Natural killer cell treated with Interleukin-12 subunit alpha and Interleukin-12 subunit beta and Interleukin-15 and Interleukin-18, amount 100 ng/mL, for 72 hours (primary cell): ENCODE measurements around the gene GHRL. TPM values are rescaled to one million over a fixed set of nuclear protein-coding genes. Genes with fewer than 3 reads are reported as not detected.
"Not testable (repeated sequence)": the region's sequence is repeated elsewhere in the genome, so short reads cannot be mapped to it uniquely, and the experiment has no call there.

Source experiments
- ATAC-seq, 2 donors: fragments of 150-1000 bp; cut with Tn5 transposase in 1 of 2; sonication (Bioruptor Pico), chemical (Tn5 transposase) in 1 of 2; 2 replicates each; pipeline ENCODE4 v1.10.0; 2021
- DNase-seq: peaks from one replicate; pipeline ENCODE4 v3.0.0; 2022; ENCODE audit warnings: low spot score
- H3K27ac Mint-ChIP-seq, 2 donors: 1 replicate in 1 of 2; 2 replicates in 1 of 2; pipeline ENCODE4 v1.8.0; 2022; ENCODE audit warnings: mixed read lengths in 2 of 2, mild to moderate bottlenecking in 1 of 2, moderate library complexity in 1 of 2
- H3K27me3 Mint-ChIP-seq, 2 donors: 1 replicate in 1 of 2; 2 replicates in 1 of 2; pipeline ENCODE4 v1.8.0; 2022; ENCODE audit warnings: mixed read lengths in 2 of 2
- H3K36me3 Mint-ChIP-seq: one replicate; pipeline ENCODE4 v1.8.0; 2022; ENCODE audit warnings: mixed read lengths
- H3K4me1 Mint-ChIP-seq, 2 donors: 1 replicate in 1 of 2; 2 replicates in 1 of 2; pipeline ENCODE4 v1.8.0; 2022; ENCODE audit warnings: low read depth in 2 of 2, mixed read lengths in 2 of 2, mild to moderate bottlenecking in 1 of 2
- H3K4me3 Mint-ChIP-seq: one replicate; pipeline ENCODE4 v1.8.0; 2022; ENCODE audit warnings: mixed read lengths
- H3K9me3 Mint-ChIP-seq: 2 replicates; pipeline ENCODE4 v1.8.0; 2022; ENCODE audit warnings: mixed read lengths
- total RNA-seq, 2 donors: library from RNA; stranded (reverse); gene quantifications; one replicate each; pipeline ENCODE4 v1.2.3, GENCODE V29; 2022

Gene GHRL
- total RNA-seq, 2 donors from 2014 or later: 0.69 to 0.78 TPM

DNA sequence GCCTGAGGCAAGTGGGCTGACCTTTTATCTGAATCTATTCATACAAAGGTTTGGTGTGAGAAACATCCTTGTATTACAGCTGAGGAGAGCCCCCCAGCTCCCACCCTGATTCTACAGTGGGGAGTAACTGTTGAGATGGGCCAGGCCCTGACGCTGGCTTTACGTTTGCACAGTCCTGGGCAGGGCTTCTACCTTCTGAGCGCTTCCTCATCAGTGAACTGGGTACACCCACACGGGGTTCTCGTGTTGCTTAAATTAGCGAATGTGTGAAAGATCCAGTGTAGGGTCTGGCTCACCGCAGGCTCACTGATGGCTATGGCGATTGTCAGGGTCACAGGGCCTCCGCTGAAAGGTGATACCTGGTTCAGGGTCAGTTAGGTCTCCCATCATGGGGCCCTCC lies 7.3 kb upstream of the GHRL start:
- H3K27ac Mint-ChIP-seq: peak overlapping the region; percentile 66 to 85

DNA sequence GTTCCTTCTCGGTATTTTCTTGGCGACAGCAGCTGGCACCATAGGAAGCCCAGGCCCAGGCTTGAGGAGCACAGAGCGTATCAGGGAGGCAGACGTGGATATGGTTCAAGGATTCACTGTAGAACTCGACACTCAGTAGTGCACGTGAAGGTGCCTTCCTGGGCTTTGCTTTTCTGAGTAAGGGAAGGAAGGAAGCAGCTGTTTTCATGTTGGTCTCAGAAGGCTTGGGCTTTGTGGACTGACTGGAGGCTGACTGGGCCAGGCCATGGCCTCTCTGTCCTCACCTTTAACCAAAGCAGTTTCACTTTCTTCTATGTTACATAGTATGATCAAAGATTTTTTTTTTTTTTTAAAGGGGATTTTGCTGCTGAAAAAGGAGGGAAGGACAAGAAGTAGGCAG lies 6.9 kb upstream of the GHRL start:
- peak overlapping the region; percentile 66 to 85 for H3K27ac Mint-ChIP-seq
- peak; percentile 79 to 82 for ATAC-seq
- DNase-seq: peak; percentile 53
- no peaks in the 10 kb centered on the region for H3K9me3 Mint-ChIP-seq
- peaks cover 14 to 15% of the 10 kb centered on the region in 2 donors for H3K4me1 Mint-ChIP-seq
- H3K27me3 Mint-ChIP-seq: no peaks in the 10 kb centered on the region
- H3K4me3 Mint-ChIP-seq: peak overlapping the region; percentile 21
- peaks cover 15% of the 10 kb centered on the region for H3K36me3 Mint-ChIP-seq

More for the DNA sequence above, 7.3 kb upstream of the GHRL start:
- Mint-ChIP-seq H3K4me1 (peaks cover 14 to 15% of the 10 kb centered on the region in 2 donors), H3K9me3 (no peaks in the 10 kb centered on the region), H3K36me3 (peaks cover 17% of the 10 kb centered on the region), H3K4me3 (no peak overlapping the region), H3K27me3 (no peaks in the 10 kb centered on the region)
- peak; percentile 17 to 31 for ATAC-seq
- peak; percentile 25 for DNase-seq

DNA sequence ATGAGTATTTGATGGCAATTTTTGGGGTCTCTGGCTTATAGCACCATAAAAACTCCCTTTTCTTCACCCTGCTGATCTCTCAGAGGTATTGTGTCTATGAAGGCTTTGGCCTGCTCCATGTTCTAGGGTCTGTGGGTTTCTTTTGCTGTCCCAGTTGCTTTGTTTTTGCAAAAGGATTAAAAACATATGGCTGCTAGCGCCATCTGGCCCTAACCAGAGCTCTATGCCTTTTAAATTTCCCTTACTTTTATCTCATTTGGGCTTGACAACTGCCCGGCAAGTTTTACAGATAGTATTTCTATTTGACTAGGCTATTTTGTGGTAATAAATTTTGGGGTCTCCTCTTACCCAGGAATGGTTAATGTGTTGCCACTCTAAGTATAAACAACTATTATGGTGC lies 6.4 kb upstream of the GHRL start:
- Mint-ChIP-seq H3K4me3 (peak overlapping the region; percentile 21), H3K4me1 (peaks cover 18% of the 10 kb centered on the region in 2 donors), H3K9me3 (no peaks in the 10 kb centered on the region), H3K36me3 (peaks cover 15% of the 10 kb centered on the region), H3K27ac (peak overlapping the region; percentile 66 to 85), H3K27me3 (no peaks in the 10 kb centered on the region)
- ATAC-seq (no peak), DNase-seq (no peak)

DNA sequence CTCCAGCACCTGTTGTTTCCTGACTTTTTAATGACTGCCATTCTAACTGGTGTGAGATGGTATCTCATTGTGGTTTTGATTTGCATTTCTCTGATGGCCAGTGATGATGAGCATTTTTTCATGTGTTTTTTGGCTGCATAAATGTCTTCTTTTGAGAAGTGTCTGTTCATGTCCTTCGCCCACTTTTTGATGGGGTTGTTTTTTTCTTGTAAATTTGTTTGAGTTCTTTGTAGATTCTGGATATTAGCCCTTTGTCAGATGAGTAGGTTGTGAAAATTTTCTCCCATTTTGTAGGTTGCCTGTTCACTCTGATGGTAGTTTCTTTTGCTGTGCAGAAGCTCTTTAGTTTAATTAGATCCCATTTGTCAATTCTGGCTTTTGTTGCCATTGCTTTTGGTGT lies 5.3 kb upstream of the GHRL start:
- H3K36me3 Mint-ChIP-seq, H3K4me3 Mint-ChIP-seq, H3K27me3 Mint-ChIP-seq, ATAC-seq, DNase-seq, H3K9me3 Mint-ChIP-seq, H3K27ac Mint-ChIP-seq: not testable (repeated sequence)
- H3K4me1 Mint-ChIP-seq: peaks cover 21% of the 10 kb centered on the region in 2 donors

DNA sequence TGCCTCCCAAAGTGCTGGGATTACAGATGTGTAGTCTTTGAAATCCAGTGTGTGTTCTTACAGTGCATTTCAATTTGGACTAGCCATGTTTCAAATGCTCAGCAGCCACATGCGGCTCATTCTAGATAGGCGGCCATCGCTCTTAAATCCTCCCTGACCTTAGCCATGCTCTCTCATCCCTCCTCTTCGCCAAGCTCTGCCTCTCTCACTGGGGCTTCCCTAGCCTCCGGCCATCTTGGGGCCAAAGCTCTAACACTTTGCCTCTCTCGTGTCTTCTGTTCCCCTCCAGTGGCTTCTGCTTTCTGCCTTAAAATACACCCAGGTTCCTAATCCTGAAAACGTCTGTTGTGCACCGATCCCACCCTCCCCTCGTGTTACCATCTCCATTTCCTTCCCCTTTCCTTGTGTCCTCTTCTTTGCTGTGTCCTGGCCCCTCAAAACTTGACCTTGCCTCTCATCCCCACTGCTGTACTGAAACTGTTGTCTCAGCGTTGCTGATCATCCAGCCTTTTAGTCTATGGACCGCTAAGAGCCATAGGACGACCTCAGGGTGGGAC lies 1.4 kb upstream of the GHRL start:
- ATAC-seq: no peak
- no peak overlapping the region for H3K4me3 Mint-ChIP-seq
- peak overlapping the region in 1 of 2 donors; percentile 63 for H3K27ac Mint-ChIP-seq
- no peaks in the 10 kb centered on the region for H3K27me3 Mint-ChIP-seq
- no peaks in the 10 kb centered on the region for H3K9me3 Mint-ChIP-seq
- H3K4me1 Mint-ChIP-seq: peaks cover 22 to 25% of the 10 kb centered on the region in 2 donors
- H3K36me3 Mint-ChIP-seq: peaks cover 10% of the 10 kb centered on the region
- DNase-seq: no peak

DNA sequence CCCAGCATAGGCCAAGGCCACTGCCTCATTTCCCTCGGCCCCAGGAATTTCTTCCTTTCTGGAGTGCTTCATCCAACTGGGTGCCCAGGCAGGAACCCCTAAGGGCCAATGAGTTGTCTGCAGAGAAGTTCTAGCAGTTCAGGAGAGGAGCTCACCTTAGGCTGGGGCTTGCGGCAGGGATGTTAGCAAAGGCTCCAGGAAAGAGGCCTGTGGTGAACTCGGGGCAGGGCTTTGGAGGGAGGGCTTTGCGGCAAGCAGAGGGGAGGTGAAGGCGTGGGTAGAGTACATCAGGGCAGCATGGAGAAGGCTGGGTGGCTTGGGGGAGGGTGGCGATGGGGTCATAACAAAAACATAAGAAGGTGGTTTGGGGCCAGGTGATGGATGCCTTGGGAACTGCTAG lies 1.1 kb downstream of the GHRL start:
- peak overlapping the region; percentile 31 to 86 for H3K27ac Mint-ChIP-seq
- no peak for DNase-seq
- peaks cover 18 to 29% of the 10 kb centered on the region in 2 donors for H3K4me1 Mint-ChIP-seq
- H3K4me3 Mint-ChIP-seq: no peak overlapping the region
- no peaks in the 10 kb centered on the region for H3K9me3 Mint-ChIP-seq
- no peak for ATAC-seq
- peaks cover 10% of the 10 kb centered on the region for H3K36me3 Mint-ChIP-seq
- H3K27me3 Mint-ChIP-seq: no peaks in the 10 kb centered on the region

DNA sequence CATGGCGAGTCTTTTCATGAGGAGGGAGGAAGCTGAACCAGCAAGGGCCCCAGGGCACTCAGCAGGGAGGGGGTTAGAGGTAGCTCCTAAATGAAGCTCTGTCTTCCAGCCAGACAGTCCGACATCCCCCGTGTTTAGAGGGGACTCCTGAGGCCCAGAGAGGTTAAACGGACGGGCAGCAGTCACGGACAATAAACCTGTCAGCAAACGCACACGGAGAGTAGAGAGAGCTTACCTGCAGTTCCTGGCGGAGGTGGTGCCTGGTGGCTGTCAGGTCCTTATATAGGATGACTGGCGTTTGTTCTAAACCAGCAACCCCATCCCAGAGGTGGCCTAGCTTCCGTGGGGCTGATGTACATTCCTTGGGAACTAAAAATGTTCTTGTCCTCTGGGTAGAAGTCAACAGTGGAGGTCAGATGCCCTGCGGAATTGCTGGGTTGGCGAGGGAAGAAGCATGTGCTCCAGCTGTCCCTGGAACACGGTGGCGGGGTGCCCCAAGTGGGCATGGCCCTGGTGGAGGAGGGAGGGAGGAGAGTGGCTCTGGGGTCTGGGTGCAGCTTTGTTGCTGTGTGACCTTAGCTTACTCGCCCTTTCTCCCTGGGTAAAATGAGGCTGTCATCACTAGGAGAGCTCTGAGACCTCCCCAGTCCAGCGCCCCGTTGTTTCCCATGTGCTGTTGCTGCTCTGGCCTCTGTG lies 2.1 kb downstream of the GHRL start:
- Mint-ChIP-seq H3K27ac (no peak overlapping the region), H3K4me1 (peaks cover 18 to 28% of the 10 kb centered on the region in 2 donors), H3K9me3 (no peaks in the 10 kb centered on the region), H3K4me3 (no peak overlapping the region), H3K27me3 (no peaks in the 10 kb centered on the region), H3K36me3 (peaks cover 6% of the 10 kb centered on the region)
- ATAC-seq (no peak), DNase-seq (no peak)

DNA sequence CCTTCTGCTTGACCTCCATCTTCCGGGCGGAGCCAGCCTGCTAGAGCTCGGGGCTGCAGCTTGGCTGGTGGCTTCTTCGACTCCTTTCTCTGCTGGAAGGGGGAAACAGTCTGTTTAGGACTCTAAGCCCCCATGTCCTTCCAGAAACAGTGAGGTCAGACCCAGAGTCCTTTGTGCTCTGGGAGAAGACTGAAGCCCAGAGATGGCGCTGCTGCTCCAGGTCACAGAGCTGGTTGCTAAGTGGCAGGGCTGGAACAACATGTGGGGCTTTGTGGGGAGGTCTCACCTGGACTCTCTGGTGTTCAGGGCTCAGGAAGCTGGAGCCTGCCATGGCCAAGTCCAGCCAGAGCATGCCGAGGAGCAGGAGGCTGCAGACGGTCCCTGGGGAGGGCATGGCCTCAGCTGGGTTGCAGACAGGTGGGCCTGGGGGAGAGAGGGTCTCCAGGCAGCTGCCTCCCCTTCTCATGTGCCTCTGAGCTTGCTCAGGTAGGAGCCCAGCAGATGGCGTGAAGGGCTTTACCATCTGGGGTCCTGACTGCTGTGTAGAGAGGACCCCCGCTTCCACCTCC lies 2.9 kb downstream of the GHRL start:
- H3K4me1 Mint-ChIP-seq: peaks cover 23 to 36% of the 10 kb centered on the region in 2 donors
- peaks cover 6% of the 10 kb centered on the region for H3K36me3 Mint-ChIP-seq
- no peaks in the 10 kb centered on the region for H3K27me3 Mint-ChIP-seq
- H3K4me3 Mint-ChIP-seq: no peak overlapping the region
- no peak overlapping the region for H3K27ac Mint-ChIP-seq
- DNase-seq (no peak), ATAC-seq (no peak)
- no peaks in the 10 kb centered on the region for H3K9me3 Mint-ChIP-seq

DNA sequence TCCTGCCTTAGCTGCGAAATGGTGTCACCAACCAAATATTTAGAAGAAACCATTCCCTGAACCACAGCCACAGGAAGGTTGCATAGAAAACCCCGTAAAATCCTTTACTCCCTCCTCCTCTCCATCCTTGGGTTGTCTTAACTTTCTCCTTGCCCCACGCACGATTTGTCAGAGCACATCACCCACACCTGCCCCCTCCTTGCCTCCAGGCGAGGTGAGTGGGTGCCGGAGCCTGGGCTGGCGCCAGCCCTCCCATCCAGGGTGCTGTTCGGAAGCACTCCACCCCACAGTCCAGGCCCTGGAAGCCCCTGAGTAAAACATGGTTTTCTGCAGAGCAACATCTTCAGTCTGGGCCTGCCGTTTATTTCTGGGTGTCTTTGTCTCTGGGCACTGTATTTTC lies 3.7 kb downstream of the GHRL start:
- no peaks in the 10 kb centered on the region for H3K27me3 Mint-ChIP-seq
- no peaks in the 10 kb centered on the region for H3K9me3 Mint-ChIP-seq
- DNase-seq: no peak
- H3K36me3 Mint-ChIP-seq: peaks cover 6% of the 10 kb centered on the region
- ATAC-seq: no peak
- no peak overlapping the region for H3K4me3 Mint-ChIP-seq
- peaks cover 26 to 40% of the 10 kb centered on the region in 2 donors for H3K4me1 Mint-ChIP-seq
- no peak overlapping the region for H3K27ac Mint-ChIP-seq

DNA sequence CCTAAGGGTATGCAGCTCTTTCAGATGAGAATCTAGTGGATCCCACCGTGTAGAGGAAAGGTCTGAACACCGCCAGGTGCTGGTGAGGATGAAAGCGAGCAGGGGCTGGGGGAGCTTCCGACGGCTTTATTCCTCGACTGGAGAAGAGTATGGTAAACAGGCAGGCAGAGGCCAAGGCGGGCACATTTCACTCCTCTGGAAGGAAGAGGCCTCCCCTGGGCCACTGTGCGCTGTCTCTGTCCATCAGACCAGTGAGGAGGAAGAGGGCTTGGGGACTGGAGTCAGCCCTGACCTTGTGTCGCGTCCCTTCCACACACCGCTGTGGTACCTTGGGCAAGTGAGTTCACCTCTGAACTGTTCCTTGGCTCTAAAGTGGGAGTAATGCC lies 4.2 kb downstream of the GHRL start:
- Mint-ChIP-seq H3K27ac (no peak overlapping the region), H3K9me3 (no peaks in the 10 kb centered on the region), H3K4me1 (peaks cover 26 to 42% of the 10 kb centered on the region in 2 donors), H3K36me3 (peaks cover 6% of the 10 kb centered on the region), H3K4me3 (no peak overlapping the region), H3K27me3 (no peaks in the 10 kb centered on the region)
- ATAC-seq (no peak), DNase-seq (no peak)

DNA sequence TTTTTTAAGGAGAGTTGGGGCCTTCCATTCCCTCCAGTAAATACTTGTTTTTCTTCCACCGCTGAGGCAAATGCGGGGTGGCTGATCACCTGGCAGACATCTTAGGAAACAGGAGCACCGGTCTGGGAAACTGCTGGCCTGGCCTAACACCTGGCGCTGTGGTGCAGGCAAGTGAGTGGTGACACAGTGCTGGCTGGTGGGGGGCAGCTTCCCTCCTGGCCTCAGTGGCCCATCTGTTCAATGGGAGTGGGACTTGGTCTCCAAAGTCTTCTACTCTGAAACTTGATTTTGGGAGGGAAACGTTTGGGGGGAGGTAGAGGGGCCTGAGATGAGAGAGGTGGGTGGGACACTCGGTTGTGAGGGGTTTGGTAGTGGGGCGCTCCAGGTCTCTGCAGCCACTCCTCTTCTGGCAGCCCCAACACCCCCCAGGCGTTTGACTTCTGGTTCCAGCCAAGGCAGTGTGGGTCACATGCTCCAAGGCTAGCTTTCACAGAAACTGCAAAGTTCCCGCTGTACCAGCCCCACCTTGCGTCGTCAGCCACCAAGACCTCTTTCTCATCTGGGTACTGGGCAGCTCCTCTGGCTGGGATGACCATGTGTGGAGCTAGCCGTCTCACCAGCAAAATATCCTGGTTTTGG lies 4.7 kb downstream of the GHRL start:
- peaks cover 6% of the 10 kb centered on the region for H3K36me3 Mint-ChIP-seq
- DNase-seq (no peak), ATAC-seq (no peak)
- H3K4me1 Mint-ChIP-seq: peaks cover 26 to 42% of the 10 kb centered on the region in 2 donors
- no peak overlapping the region for H3K4me3 Mint-ChIP-seq
- no peak overlapping the region for H3K27ac Mint-ChIP-seq
- H3K9me3 Mint-ChIP-seq: no peaks in the 10 kb centered on the region
- no peaks in the 10 kb centered on the region for H3K27me3 Mint-ChIP-seq

DNA sequence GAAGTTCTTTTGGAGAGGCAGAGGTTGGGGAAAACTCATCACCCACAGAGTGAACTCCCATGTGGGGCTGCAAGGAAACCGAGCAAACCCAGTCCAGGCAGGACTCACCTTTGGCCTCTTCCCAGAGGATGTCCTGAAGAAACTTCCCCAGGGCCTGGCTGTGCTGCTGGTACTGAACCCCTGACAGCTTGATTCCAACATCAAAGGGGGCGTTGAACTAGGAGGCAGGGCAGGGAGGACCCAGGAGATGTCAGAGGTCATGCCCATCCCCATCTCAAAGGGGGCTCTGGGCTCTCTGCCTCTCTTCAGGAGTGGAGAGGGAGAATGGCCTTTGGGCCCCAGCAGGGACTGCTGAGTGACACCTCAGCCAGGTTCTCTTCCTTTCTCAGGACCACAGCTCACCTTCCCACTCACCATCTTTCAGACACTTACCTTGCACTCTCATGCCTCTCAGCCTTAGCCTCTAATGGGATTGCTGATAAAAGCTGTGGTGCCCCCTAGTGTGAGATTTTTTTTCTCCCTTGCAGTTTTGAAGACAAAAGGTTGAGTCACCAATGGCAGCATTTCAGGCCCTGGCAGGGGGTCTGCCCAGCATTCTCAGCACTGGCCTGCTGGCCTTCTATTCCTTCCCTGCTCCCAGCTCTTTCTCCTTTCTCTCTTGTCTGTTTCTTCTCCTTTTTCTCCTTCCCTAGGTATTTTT lies 6.0 kb downstream of the GHRL start:
- H3K4me3 Mint-ChIP-seq: no peak overlapping the region
- ATAC-seq (peak in 1 of 2 donors; percentile 4), DNase-seq (no peak)
- H3K36me3 Mint-ChIP-seq: peaks cover 11% of the 10 kb centered on the region
- no peaks in the 10 kb centered on the region for H3K27me3 Mint-ChIP-seq
- H3K4me1 Mint-ChIP-seq: peaks cover 15 to 33% of the 10 kb centered on the region in 2 donors
- H3K9me3 Mint-ChIP-seq: no peaks in the 10 kb centered on the region
- peak overlapping the region in 1 of 2 donors; percentile 37 for H3K27ac Mint-ChIP-seq

DNA sequence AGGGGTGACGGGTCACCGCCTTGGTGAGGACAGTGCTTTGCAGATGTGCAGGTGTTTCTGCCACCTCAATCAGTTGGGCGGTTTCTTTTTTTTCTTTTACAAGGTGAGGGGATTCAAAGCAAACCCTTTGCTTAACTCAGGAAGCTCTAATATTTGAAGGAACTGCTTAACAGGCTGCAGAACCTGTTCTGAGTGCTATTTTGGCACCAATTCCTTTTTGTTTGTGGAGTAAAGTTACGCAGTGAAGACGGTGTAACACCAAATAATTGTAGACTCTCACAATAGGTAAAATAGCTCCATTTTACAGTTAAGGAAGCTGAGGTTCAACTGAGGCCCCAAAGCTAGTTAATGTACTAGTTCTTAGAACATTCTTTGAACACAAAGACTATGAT lies 6.6 kb downstream of the GHRL start:
- peaks cover 15 to 31% of the 10 kb centered on the region in 2 donors for H3K4me1 Mint-ChIP-seq
- peaks cover 11% of the 10 kb centered on the region for H3K36me3 Mint-ChIP-seq
- no peak for ATAC-seq
- no peak for DNase-seq
- no peak overlapping the region for H3K4me3 Mint-ChIP-seq
- no peak overlapping the region for H3K27ac Mint-ChIP-seq
- no peaks in the 10 kb centered on the region for H3K27me3 Mint-ChIP-seq
- no peaks in the 10 kb centered on the region for H3K9me3 Mint-ChIP-seq
